ENCODE data around the gene NFKB1. TPM values are rescaled to one million over a fixed set of nuclear protein-coding genes. Genes with fewer than 3 reads are reported as not detected.
A peak's percentile ranks its signal among the peaks of the same experiment; 100 is the strongest.

The NFKB1 gene
- total and polyA plus RNA-seq, 8 donors = 7.0 to 33.5 (median 15.4) TPM

DNA sequence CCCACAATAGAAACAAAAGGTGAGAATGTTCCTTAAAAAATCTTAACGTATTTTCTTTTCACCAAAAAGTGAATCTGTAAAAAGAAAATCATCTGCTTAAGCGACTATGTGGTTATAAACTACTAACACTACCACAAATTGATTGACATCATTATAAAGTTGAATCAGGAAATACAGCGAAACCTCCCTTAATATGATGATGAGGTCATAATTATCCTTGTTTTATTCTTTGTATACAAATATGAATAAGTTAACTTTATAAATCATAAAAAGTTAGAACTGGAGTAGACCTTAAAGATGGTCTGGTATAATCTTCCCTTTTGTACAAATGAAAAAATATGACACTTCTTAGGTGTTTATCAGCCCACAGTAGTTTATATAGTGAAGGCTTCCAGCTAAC, 35.6 kb downstream of the NFKB1 start:
- Histone ChIP-seq H3K27me3 (no peaks in the 10 kb centered on the region), H3K9me3 (no peaks in the 10 kb centered on the region), H3K4me1 (no peaks in the 10 kb centered on the region), H3K4me3 (no peak overlapping the region), H3K27ac (no peak overlapping the region), H3K36me3 (no peaks in the 10 kb centered on the region)
- TF ChIP-seq, protein P1, sequence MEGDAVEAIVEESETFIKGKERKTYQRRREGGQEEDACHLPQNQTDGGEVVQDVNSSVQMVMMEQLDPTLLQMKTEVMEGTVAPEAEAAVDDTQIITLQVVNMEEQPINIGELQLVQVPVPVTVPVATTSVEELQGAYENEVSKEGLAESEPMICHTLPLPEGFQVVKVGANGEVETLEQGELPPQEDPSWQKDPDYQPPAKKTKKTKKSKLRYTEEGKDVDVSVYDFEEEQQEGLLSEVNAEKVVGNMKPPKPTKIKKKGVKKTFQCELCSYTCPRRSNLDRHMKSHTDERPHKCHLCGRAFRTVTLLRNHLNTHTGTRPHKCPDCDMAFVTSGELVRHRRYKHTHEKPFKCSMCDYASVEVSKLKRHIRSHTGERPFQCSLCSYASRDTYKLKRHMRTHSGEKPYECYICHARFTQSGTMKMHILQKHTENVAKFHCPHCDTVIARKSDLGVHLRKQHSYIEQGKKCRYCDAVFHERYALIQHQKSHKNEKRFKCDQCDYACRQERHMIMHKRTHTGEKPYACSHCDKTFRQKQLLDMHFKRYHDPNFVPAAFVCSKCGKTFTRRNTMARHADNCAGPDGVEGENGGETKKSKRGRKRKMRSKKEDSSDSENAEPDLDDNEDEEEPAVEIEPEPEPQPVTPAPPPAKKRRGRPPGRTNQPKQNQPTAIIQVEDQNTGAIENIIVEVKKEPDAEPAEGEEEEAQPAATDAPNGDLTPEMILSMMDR (IDR thresholded peaks at IDR 0.05) = no peak
- WGBS, 2 donors = 91 to 95% methylated on average over 3 of the region's 3 CpGs
- DNase-seq = no peak
- ATAC-seq = no peak
- intact Hi-C loops (cut with DNase I) = no loop called here
- FAIRE-seq = no peak

DNA sequence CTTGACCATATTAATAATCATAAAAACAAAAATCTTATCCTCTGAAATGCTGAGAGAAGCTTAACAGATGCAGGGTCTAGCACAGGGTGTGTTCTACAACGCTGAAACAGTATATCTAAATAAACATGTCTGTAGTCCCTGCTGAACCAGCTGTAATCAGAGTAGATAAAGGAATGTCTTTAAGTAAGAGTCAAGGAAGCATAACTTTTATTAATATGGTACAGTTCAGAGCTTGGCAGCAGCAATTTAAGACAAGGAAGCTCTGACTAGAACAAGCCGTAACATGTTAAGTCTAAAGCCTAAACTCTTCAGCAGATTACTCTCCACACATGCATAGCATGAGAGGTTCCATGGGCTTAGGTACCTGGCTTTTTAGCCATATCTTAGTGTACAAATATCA, 36.1 kb downstream of the NFKB1 start:
- DNase-seq (no peak), FAIRE-seq (no peak), ATAC-seq (no peak)
- no peaks in the 10 kb centered on the region for H3K9me3 ChIP-seq
- intact Hi-C loops (cut with DNase I) = no loop called here
- H3K27me3 ChIP-seq = no peaks in the 10 kb centered on the region
- WGBS, 2 donors = 61 to 63% methylated on average over 2 of the region's 2 CpGs
- H3K4me1 ChIP-seq = no peaks in the 10 kb centered on the region
- no peaks in the 10 kb centered on the region for H3K36me3 ChIP-seq
- TF ChIP-seq, protein P1 (IDR thresholded peaks at IDR 0.05) = no peak
- no peak overlapping the region for H3K4me3 ChIP-seq
- no peak overlapping the region for H3K27ac ChIP-seq

DNA sequence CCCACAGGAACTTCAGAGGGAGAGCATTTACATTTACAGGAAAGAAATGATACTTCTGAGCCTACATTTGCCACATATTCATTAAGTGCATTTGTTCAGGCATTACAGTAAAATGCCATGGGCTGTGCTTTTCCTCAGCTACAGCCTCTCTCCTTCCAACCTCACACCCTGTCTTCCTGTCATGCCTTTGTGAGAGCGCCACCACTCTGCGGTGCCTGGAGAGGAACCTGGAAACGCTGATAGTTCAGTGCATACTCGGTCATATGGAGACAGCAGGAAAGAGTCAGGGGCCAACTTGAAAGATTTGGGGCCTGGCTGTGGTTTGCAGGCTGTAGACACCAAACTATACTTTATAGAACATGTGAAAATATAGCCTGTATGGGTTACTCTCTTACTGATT, 40.5 kb downstream of the NFKB1 start:
- Histone ChIP-seq H3K4me1 (no peaks in the 10 kb centered on the region), H3K4me3 (no peak overlapping the region), H3K27me3 (no peaks in the 10 kb centered on the region), H3K36me3 (no peaks in the 10 kb centered on the region), H3K9me3 (no peaks in the 10 kb centered on the region), H3K27ac (no peak overlapping the region)
- intact Hi-C loops (cut with DNase I) = no loop called here
- TF ChIP-seq, protein P1 (IDR thresholded peaks at IDR 0.05) = no peak
- FAIRE-seq (no peak), ATAC-seq (peak in 1 of 4 donors; percentile 26), DNase-seq (no peak)
- 83 to 88% methylated on average over 4 of the region's 4 CpGs for WGBS, 2 donors

- H3K4me1 ChIP-seq = no peaks in the 10 kb centered on the region
- H3K36me3 ChIP-seq = no peaks in the 10 kb centered on the region
- DNase-seq = no peak
- H3K27me3 ChIP-seq = no peaks in the 10 kb centered on the region
- H3K9me3 ChIP-seq = no peaks in the 10 kb centered on the region
- no peak overlapping the region for H3K27ac ChIP-seq
- TF ChIP-seq, protein P1 (IDR thresholded peaks at IDR 0.05) = no peak
- no peak overlapping the region for H3K4me3 ChIP-seq
- intact Hi-C loops (cut with DNase I) = no loop called here
- WGBS, 2 donors = 92 to 94% methylated on average over 12 of the region's 12 CpGs
- no peak for ATAC-seq
- FAIRE-seq = no peak
These were observed 42.1 kb downstream of the NFKB1 start for GRCh38 chr4:102543030-102543928.

DNA sequence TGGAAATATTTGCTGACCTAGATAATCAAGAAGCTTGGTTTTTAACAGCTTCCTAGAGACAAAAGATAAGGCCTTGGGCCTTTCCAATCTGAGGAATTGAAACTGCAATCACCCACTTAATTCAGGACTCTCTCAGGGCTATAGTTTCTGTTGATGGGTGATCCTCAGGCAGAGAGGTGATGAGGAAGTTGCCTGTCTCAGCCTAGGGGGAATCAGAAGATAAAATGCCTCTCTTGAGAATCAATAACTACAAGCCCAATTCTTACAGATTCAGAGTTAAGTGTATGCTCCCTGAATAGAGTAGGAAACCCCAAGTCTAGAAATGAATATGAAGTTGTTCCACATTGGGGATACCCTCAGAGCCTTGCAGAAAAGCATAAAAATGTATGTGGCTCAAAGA, 45.5 kb downstream of the NFKB1 start:
- no peaks in the 10 kb centered on the region for H3K9me3 ChIP-seq
- no peaks in the 10 kb centered on the region for H3K36me3 ChIP-seq
- FAIRE-seq (no peak), ATAC-seq (no peak), DNase-seq (no peak)
- H3K27ac ChIP-seq = no peak overlapping the region
- TF ChIP-seq, protein P1 (IDR thresholded peaks at IDR 0.05) = no peak
- intact Hi-C loops (cut with DNase I) = no loop called here
- no peaks in the 10 kb centered on the region for H3K4me1 ChIP-seq
- H3K27me3 ChIP-seq = no peaks in the 10 kb centered on the region
- no peak overlapping the region for H3K4me3 ChIP-seq
